HPDE6-E6E7 (cell line): ENCODE results near the gene ALDH2.
A peak's percentile ranks its signal among the peaks of the same experiment; 100 is the strongest.
"Not testable (repeated sequence)": the region's sequence is repeated elsewhere in the genome, so short reads cannot be mapped to it uniquely, and the experiment has no call there.

Source experiments
- DNase-seq: peaks from one replicate; pipeline ENCODE4 v3.0.0; 2011; ENCODE audit warnings: missing footprints; ENCODE audit errors: extremely low spot score

Gene ALDH2

DNA sequence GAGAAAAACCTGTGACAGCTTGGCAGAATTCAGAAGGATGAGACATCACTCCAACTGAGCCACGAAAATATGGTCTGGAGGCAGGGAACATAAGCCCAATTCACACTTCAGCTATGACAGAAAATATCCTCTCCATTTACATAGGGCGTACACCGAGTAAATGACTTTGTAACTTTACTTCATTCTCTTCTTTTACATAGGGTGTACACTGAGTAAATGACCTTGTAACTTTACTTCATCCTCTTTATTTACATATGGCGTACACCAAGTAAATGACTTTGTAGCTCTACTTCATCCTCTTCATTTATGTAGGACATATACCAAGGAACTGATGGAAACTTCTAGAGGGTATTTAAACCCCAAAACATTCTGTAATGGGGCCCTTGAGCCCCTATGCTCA lies 61.2 kb downstream of the ALDH2 start:
- no peak for DNase-seq

DNA sequence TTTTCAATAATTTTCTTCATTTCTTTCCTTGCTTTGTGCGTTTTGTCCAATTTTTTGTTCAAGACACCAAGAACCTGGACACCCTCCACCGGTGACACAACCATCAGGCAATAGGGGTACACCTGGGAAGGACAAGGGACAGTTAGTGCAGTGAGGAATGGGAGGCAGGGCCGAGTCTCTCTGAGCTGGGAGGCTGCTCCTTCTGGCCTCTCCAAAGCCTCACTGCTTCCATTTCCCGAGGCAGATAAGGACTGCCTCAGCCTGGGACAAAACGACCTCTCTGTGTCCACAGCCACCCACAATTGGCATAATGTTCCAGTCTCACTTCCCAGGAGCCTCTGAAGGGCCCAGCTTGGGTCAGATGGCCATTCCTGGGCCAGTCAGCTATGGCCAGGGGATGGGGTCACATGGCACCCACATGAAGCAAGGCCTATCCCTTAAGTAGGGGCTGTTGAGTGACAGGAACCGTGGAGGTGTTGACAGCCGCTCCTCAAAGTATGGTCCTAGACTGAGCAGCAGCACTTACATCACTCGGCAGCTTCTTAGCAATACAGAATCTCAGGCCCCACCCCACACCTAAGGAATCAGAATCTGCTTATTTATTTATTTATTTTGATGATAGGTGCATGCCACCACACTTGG lies 61.7 kb downstream of the ALDH2 start:
- DNase-seq: no peak

DNA sequence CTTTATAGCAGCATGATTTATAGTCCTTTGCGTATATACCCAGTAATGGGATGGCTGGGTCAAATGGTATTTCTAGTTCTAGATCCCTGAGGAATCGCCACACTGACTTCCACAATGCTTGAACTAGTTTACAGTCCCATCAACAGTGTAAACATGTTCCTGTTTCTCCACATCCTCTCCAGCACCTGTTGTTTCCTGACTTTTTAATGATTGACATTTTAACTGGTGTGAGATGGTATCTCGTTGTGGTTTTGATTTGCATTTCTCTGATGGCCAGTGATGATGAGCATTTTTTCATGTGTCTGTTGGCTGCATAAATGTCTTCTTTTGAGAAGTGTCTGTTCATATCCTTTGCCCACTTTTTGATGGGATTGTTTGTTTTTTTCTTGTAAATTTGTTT lies 62.9 kb downstream of the ALDH2 start:
- not testable (repeated sequence) for DNase-seq

DNA sequence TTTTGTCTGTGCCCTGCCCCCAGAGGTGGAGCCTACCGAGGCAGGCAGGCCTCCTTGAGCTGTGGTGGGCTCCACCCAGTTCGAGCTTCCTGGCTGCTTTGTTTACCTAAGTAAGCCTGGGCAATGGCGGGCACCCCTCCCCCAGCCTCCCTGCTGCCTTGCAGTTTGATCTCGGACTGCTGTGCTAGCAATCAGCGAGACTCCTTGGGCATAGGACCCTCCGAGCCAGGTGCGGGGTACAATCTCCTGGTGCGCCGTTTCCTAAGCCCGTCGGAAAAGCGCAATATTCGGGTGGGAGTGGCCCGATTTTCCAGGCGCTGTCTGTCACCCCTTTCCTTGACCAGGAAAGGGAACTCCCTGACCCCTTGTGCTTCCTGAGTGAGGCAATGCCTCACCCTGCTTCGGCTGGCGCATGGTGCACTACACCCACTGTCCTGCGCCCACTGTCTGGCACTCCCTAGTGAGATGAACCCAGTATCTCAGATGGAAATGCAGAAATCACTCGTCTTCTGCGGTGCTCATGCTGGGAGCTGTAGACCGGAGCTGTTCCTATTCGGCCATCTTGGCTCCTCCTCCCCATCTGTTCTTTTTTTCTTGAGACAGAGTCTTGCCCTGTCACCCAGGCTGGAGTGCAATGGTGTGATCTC lies 68.1 kb downstream of the ALDH2 start:
- DNase-seq: not testable (repeated sequence)

GRCh38 chr12:111835531-111836181 lies 68.9 kb downstream of the ALDH2 start:
- not testable (repeated sequence) for DNase-seq

- no peak for DNase-seq
Measured at GRCh38 chr12:111838353-111838752, 71.6 kb downstream of the ALDH2 start.

- no peak for DNase-seq
Measured at GRCh38 chr12:111840807-111841206, 74.1 kb downstream of the ALDH2 start.

- DNase-seq: peak; percentile 14
Measured at GRCh38 chr12:111841236-111841749, 74.6 kb downstream of the ALDH2 start.

DNA sequence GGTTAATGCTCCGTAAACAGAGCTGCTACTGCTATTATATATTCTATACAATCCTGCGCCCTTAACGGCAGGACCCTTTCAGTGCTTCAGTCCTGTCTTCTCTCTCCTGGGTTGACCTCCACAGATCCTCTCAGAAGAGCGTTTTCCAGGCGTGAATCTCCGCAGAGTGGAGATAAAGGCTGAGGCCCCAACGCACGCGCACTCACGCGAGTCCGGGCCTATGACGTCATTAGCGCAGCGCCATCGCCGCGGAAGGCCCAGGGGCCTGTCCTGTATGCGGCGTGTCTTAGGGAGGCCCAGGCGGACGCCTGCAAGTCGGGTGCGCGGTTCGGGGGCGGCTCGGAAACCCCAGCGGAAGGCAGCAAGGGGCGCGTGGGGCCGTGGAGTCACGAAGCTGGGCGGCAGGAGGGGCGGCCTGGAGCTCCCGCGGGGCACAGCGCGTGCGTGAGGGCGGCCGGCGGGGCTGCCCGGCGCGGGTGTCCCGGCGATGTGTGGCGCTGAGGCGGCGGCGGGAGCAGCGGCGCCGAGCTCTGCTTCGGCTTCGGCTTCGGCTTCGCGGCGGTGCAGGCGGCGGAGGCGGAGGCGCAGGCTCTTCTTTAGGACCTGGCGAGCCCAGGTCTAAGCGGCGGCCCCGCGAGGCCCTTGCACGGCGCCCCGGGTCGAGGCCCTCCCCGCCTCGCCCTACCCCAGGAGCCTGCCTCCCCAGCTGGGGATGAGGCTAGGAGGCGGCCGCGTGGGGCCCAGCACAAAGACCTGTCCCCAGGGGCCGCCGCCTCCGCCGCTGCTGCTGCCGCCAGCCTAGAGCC lies 75.2 kb downstream of the ALDH2 start, which contains the start of gene MAPKAPK5:
Gene MAPKAPK5 (plus strand): TSS at position 479 of the 806 bp plus-strand sequence. CDS start 506 bp downstream, outside the sequence.
- peak; percentile 92 for DNase-seq

GRCh38 chr12:111842556-111843396 lies 76.0 kb downstream of the ALDH2 start:
- DNase-seq: peak; percentile 35

DNA sequence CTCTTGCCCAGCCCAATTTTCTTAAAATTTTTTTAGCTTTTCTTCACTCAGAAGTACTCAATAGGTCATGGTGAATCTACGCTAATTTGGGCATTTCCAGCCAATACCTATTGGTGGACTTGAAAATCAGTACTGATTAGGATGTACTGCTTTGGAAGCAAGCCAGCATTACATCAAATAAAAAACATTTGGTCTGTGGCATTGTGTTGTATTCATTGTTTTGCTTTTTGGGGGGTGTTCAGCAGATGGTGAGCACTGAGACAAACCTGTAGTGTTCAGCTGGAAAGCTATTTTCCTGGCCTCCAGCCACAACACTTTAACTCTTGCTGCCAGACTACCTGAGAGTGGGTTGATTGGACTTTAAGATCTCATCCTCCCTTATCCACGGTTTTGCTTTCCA lies 79.3 kb downstream of the ALDH2 start:
- no peak for DNase-seq

- DNase-seq: no peak
Measured at GRCh38 chr12:111850526-111850925, 83.8 kb downstream of the ALDH2 start.

- DNase-seq: no peak
Measured at GRCh38 chr12:111858186-111858585, 91.5 kb downstream of the ALDH2 start.

- no peak for DNase-seq
Measured at GRCh38 chr12:111858778-111859177, 92.0 kb downstream of the ALDH2 start.

GRCh38 chr12:111864913-111865312 lies 98.2 kb downstream of the ALDH2 start:
- no peak for DNase-seq
